Smooth muscle cell (in vitro differentiated cells): Measurements from ENCODE around the gene RNF166. TPM values are rescaled to one million over a fixed set of nuclear protein-coding genes. Genes with fewer than 3 reads are reported as not detected.

ENCODE experiments used
- DNase-seq: peaks from one replicate; lab custom pipeline; 2025; ENCODE audit not compliant: unreplicated experiment; lab: John Stamatoyannopoulos, UW
- H2AFZ ChIP-seq: fragments of 200-600 bp; sonication (generic); 2 replicates; pipeline ENCODE4 v1.6.0; 2016; ENCODE audit warnings: antibody characterized with exemption, low read depth, mild to moderate bottlenecking
- H3F3A ChIP-seq: fragments of 200-600 bp; sonication (generic); 2 replicates; pipeline ENCODE4 v1.6.0; 2017; ENCODE audit warnings: antibody characterized with exemption, low read depth
- H3K27ac ChIP-seq: fragments of 200-600 bp; sonication (generic); 2 replicates; pipeline ENCODE4 v1.5.1; 2016; ENCODE audit warnings: low read depth, mild to moderate bottlenecking
- H3K27me3 ChIP-seq: fragments of 200-600 bp; sonication (generic); 2 replicates; pipeline ENCODE4 v1.6.1; 2016; ENCODE audit warnings: low read depth, mild to moderate bottlenecking
- H3K36me3 ChIP-seq: fragments of 200-600 bp; sonication (generic); 2 replicates; pipeline ENCODE4 v1.5.1; 2016; ENCODE audit warnings: low read depth
- H3K4me1 ChIP-seq: fragments of 200-600 bp; sonication (generic); 2 replicates; pipeline ENCODE4 v1.5.1; 2016; ENCODE audit warnings: low read depth
- H3K4me2 ChIP-seq: fragments of 200-600 bp; sonication (generic); 2 replicates; pipeline ENCODE4 v1.6.0; 2016; ENCODE audit warnings: mild to moderate bottlenecking
- H3K4me3 ChIP-seq: fragments of 200-600 bp; sonication (generic); 2 replicates; pipeline ENCODE4 v1.5.1; 2016; ENCODE audit warnings: mild to moderate bottlenecking
- H3K79me2 ChIP-seq: fragments of 200-600 bp; sonication (generic); 2 replicates; pipeline ENCODE4 v1.6.0; 2016; ENCODE audit warnings: low read depth, mild to moderate bottlenecking
- H3K9ac ChIP-seq: fragments of 200-600 bp; sonication (generic); 2 replicates; pipeline ENCODE4 v1.6.0; 2016; ENCODE audit warnings: low read depth
- H3K9me3 ChIP-seq: fragments of 200-600 bp; sonication (generic); replicated peaks from 2 replicates; pipeline ENCODE4 v1.5.1; 2016; ENCODE audit warnings: low read depth
- H4K20me1 ChIP-seq: fragments of 200-600 bp; sonication (generic); 2 replicates; pipeline ENCODE4 v1.6.0; 2016; ENCODE audit warnings: low read depth
- WGBS: methylation state at CpG from one replicate; pipeline ENCODE4 v1.1.7; 2016; ENCODE audit warnings: low lambda C conversion rate; 5-methylcytosine and 5-hydroxymethylcytosine counted together
- polyA plus RNA-seq: library from polyadenylated mRNA; unstranded; fragments of >200 nt; fragmentation: Nextera tagmentation; extraction: Ambion mirVana; gene quantifications from 2 replicates; pipeline ENCODE4 v1.2.1, GENCODE V29; 2016
- total RNA-seq: library from RNA; depleted of rRNA; stranded (reverse); fragments of >200 nt; gene quantifications from 2 replicates; pipeline ENCODE4 v1.2.3, GENCODE V29; 2014
- TF ChIP-seq, protein P1 (sequence below): fragments of 200-600 bp; sonication (generic); IDR thresholded peaks from 2 replicates; pipeline ENCODE4 v1.5.1; 2017; ENCODE audit warnings: borderline replicate concordance, mild to moderate bottlenecking, antibody characterized with exemption; ENCODE audit not compliant: insufficient read depth, poor library complexity, severe bottlenecking

RNF166 gene
- total and polyA plus RNA-seq, 2 experiments from 2014 or later = 10.1 to 17.3 TPM

DNA sequence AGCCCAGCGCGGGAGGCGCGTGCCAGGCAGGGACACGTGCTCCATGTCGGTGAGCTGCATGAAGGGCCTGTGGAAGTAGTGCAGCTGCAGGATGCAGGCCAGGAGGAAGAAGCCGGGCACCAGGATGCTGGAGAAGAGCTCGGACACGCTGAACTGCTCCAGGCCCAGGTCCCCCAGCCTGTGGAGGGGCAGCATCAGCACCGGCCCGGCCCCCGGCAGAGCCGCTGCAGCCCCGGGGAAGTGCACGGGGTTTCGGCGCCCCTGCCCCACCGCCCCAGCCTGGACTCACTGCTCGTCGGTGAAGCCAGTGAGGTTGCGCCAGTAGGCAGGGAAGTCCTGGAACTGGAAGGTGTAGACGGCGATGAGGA is 28.1 kb upstream of the RNF166 start:
- Histone ChIP-seq H3K9me3 (no peaks in the 10 kb centered on the region), H3K4me2 (no peak overlapping the region), H3K27me3 (no peaks in the 10 kb centered on the region), H3K36me3 (no peaks in the 10 kb centered on the region), H2AFZ (no peak overlapping the region), H4K20me1 (peaks cover 29% of the 10 kb centered on the region), H3K79me2 (no peaks in the 10 kb centered on the region), H3K4me1 (no peaks in the 10 kb centered on the region), H3K9ac (no peak overlapping the region), H3F3A (no peaks in the 10 kb centered on the region), H3K27ac (no peak overlapping the region), H3K4me3 (no peak overlapping the region)
- 97% methylated on average over 23 of the region's 23 CpGs for WGBS
- no peak for DNase-seq
- TF ChIP-seq, protein P1, sequence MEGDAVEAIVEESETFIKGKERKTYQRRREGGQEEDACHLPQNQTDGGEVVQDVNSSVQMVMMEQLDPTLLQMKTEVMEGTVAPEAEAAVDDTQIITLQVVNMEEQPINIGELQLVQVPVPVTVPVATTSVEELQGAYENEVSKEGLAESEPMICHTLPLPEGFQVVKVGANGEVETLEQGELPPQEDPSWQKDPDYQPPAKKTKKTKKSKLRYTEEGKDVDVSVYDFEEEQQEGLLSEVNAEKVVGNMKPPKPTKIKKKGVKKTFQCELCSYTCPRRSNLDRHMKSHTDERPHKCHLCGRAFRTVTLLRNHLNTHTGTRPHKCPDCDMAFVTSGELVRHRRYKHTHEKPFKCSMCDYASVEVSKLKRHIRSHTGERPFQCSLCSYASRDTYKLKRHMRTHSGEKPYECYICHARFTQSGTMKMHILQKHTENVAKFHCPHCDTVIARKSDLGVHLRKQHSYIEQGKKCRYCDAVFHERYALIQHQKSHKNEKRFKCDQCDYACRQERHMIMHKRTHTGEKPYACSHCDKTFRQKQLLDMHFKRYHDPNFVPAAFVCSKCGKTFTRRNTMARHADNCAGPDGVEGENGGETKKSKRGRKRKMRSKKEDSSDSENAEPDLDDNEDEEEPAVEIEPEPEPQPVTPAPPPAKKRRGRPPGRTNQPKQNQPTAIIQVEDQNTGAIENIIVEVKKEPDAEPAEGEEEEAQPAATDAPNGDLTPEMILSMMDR = no peak

DNA sequence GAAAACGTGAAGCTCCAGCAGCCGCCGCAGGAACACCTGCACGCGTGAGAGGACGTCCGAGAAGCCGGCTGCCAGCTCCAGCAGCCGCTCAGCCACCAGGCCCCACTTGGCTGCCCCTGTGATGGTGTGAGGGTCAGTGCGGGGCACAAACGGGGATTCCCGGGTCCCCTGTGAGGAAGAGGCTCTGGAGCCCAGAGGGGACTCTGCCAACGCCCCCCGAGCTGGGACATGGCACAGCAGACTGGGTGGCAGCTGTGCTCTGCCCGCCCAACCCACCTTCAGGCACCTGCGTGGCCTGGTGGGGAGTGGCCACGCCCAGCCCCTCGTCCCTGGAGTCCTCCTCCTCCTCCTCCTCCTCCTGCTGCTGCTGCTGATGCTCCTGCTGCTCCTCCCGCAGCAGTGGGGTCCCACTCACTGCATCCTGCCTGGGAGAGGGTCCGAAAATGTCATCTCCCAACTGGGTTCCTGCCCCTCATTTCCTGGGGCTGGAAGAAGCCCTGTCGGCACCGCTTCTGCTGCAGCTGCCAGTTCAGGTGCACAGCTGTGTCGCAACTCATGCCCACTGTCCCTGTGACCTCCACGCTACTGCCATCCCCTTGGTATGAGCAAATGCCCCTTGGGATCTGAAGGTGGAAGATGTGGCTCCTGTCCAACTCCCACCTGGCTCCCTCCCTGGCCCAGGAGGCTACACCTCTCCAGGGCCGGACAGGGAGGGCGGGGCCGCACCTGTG is 27.6 kb upstream of the RNF166 start:
- H3K79me2 ChIP-seq = no peaks in the 10 kb centered on the region

DNA sequence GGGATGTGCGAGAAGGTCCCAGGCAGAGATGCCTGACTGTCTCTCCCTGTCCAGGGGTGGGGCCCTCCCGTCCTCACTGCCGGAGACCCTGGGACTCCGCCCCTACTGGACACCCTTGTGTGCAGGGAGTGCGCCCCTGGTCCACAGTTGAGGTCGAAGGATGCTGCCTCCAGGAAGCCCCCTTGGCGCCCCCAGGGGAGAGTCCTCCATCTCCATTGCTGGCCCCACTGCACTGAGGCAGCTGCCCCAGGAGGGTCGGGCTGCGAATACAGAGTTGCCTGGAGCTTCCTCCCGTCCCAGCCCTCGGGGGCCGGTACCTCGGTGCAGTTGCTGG is 26.7 kb upstream of the RNF166 start:
- no peak overlapping the region for H2AFZ ChIP-seq
- H4K20me1 ChIP-seq = peaks cover 25% of the 10 kb centered on the region
- 94% methylated on average over 12 of the region's 13 CpGs for WGBS
- no peak overlapping the region for H3K4me3 ChIP-seq
- no peak overlapping the region for H3K27ac ChIP-seq
- no peaks in the 10 kb centered on the region for H3K9me3 ChIP-seq
- H3K9ac ChIP-seq = no peak overlapping the region
- H3K36me3 ChIP-seq = no peaks in the 10 kb centered on the region
- DNase-seq = no peak
- no peak overlapping the region for H3K4me2 ChIP-seq
- H3K27me3 ChIP-seq = no peaks in the 10 kb centered on the region
- H3K79me2 ChIP-seq = no peaks in the 10 kb centered on the region
- H3F3A ChIP-seq = no peaks in the 10 kb centered on the region
- no peaks in the 10 kb centered on the region for H3K4me1 ChIP-seq
- TF ChIP-seq, protein P1 = no peak

More for the DNA sequence above, 27.6 kb upstream of the RNF166 start:
- no peak overlapping the region for H3K4me2 ChIP-seq
- TF ChIP-seq, protein P1 = no peak
- H3K9ac ChIP-seq = no peak overlapping the region
- H3K36me3 ChIP-seq = no peaks in the 10 kb centered on the region
- 96% methylated on average over 23 of the region's 27 CpGs for WGBS
- no peaks in the 10 kb centered on the region for H3F3A ChIP-seq
- H3K4me1 ChIP-seq = no peaks in the 10 kb centered on the region
- no peak overlapping the region for H3K4me3 ChIP-seq
- no peak overlapping the region for H3K27ac ChIP-seq
- H3K27me3 ChIP-seq = no peaks in the 10 kb centered on the region
- peaks cover 27% of the 10 kb centered on the region for H4K20me1 ChIP-seq
- no peaks in the 10 kb centered on the region for H3K9me3 ChIP-seq
- H2AFZ ChIP-seq = no peak overlapping the region
- no peak for DNase-seq

DNA sequence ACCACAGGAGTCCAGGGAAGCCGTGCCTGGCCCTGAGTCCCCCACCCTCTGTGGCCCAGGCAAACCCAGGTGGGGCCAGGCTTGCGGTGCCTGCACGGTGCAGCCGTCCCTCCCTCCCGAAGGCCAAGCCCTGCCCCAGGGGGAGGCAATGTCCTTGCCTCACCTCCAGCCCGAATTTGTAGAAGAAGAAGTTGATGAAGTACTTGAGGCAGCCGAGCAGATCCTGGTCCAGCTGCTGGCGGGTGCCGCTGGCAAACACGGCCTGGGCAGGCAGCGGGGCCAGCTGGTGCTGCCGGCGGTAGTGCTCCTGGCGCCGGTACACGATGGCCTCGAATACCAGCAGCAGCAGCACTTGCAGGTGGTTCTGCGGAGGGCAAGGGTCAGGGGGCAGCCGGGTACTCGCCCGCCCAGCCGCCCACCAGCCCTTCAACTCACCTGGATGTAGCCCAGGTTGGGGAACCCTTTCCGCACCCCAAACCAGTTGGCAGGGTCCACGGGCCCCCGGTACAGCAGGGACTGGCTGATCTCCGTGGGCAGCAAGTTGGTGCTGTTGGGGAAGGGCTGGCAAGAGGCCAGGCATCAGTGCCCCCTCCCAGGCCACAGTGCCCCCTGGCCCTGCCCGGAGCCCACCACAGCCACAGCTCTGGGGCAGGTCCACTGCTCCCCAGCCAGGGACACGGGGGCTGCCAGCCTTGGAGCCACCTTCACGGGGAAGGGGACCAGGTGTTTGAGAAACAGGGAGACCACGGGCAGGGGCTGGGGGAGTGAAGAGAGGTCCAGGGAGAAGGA is 26.2 kb upstream of the RNF166 start:
- Histone ChIP-seq H3K4me2 (no peak overlapping the region), H3K27me3 (no peaks in the 10 kb centered on the region), H3K79me2 (no peaks in the 10 kb centered on the region), H3K27ac (no peak overlapping the region), H3K36me3 (no peaks in the 10 kb centered on the region), H3K9me3 (no peaks in the 10 kb centered on the region), H2AFZ (no peak overlapping the region), H4K20me1 (peaks cover 19% of the 10 kb centered on the region), H3K9ac (no peak overlapping the region), H3K4me3 (no peak overlapping the region), H3K4me1 (no peaks in the 10 kb centered on the region), H3F3A (no peaks in the 10 kb centered on the region)
- 94% methylated on average over 30 of the region's 30 CpGs for WGBS
- DNase-seq = no peak
- TF ChIP-seq, protein P1 = no peak
